GM18511 (cell line): ENCODE measurements around the gene MAZ.
A peak's percentile ranks its signal among the peaks of the same experiment; 100 is the strongest.
"Not testable (repeated sequence)": the region's sequence is repeated elsewhere in the genome, so short reads cannot be mapped to it uniquely, and the experiment has no call there.

Source experiments
- ATAC-seq: cut with Tn5 transposase; IDR thresholded peaks from one replicate; pipeline ENCODE4 v1.9.1; 2021; ENCODE audit warnings: mild to moderate bottlenecking, moderate library complexity; ENCODE audit not compliant: unreplicated experiment

Gene MAZ

GRCh38 chr16:29784157-29784556, 22.2 kb upstream of the MAZ start:
- ATAC-seq: no peak

GRCh38 chr16:29784901-29785500, 21.3 kb upstream of the MAZ start:
- ATAC-seq: no peak

- not testable (repeated sequence) for ATAC-seq
Observed at GRCh38 chr16:29787155-29787554, 19.2 kb upstream of the MAZ start.

- no peak for ATAC-seq
Observed at GRCh38 chr16:29789775-29790182, 16.6 kb upstream of the MAZ start.

GRCh38 chr16:29790183-29790948, 16.0 kb upstream of the MAZ start, which contains the start of gene KIF22:
Gene KIF22 (plus strand): TSS chr16:29790751. CDS start chr16:29790760, 9 bp downstream.
- ATAC-seq: peak; percentile 96

GRCh38 chr16:29790949-29791844, 15.1 kb upstream of the MAZ start:
- peak; percentile 4 for ATAC-seq

- no peak for ATAC-seq
Observed at GRCh38 chr16:29791845-29792807, 14.2 kb upstream of the MAZ start.

- ATAC-seq: not testable (repeated sequence)
Observed at GRCh38 chr16:29793153-29793552, 13.2 kb upstream of the MAZ start.

GRCh38 chr16:29794231-29794710, 12.1 kb upstream of the MAZ start:
- ATAC-seq: no peak

- no peak for ATAC-seq
Observed at GRCh38 chr16:29802416-29802935, 3.9 kb upstream of the MAZ start.

GRCh38 chr16:29804020-29804419, 2.3 kb upstream of the MAZ start:
- ATAC-seq: no peak

GRCh38 chr16:29804455-29805231, 1.7 kb upstream of the MAZ start:
- ATAC-seq: no peak

- peak; percentile 58 for ATAC-seq
Observed at GRCh38 chr16:29805232-29806098, 864 bp upstream of the MAZ start.

GRCh38 chr16:29806641-29807425, 504 bp downstream of the MAZ start:
- ATAC-seq: no peak

GRCh38 chr16:29807426-29808218, 1.3 kb downstream of the MAZ start:
- ATAC-seq: no peak

- no peak for ATAC-seq
Observed at GRCh38 chr16:29808219-29808900, 2.0 kb downstream of the MAZ start.
